ENCODE results near the gene HASPIN.

The HASPIN gene

GRCh38 chr17:3738562-3739295 is 15.0 kb downstream of the HASPIN start:
- no peak for DNase-seq (ENCODE audit: low spot score)

- no peak for DNase-seq (ENCODE audit: low spot score)
These were observed 15.9 kb downstream of the HASPIN start for GRCh38 chr17:3739422-3740124.

GRCh38 chr17:3740611-3741073 is 16.9 kb downstream of the HASPIN start:
- no peak for DNase-seq (ENCODE audit: low spot score)

GRCh38 chr17:3744014-3744413 is 20.3 kb downstream of the HASPIN start:
- no peak for DNase-seq (ENCODE audit: low spot score)

- DNase-seq (ENCODE audit: low spot score): no peak
These were observed 21.4 kb downstream of the HASPIN start for GRCh38 chr17:3745071-3745470.

- DNase-seq (ENCODE audit: low spot score): no peak
These were observed 24.1 kb downstream of the HASPIN start for GRCh38 chr17:3747805-3748204.

- DNase-seq (ENCODE audit: low spot score): no peak
These were observed 24.9 kb downstream of the HASPIN start for GRCh38 chr17:3748576-3748975.

GRCh38 chr17:3750296-3750695 is 26.6 kb downstream of the HASPIN start:
- no peak for DNase-seq (ENCODE audit: low spot score)

GRCh38 chr17:3750926-3751325 is 27.2 kb downstream of the HASPIN start:
- no peak for DNase-seq (ENCODE audit: low spot score)

GRCh38 chr17:3751836-3752235 is 28.1 kb downstream of the HASPIN start:
- no peak for DNase-seq (ENCODE audit: low spot score)

- DNase-seq (ENCODE audit: low spot score): no peak
These were observed 29.9 kb downstream of the HASPIN start for GRCh38 chr17:3753624-3754023.

- DNase-seq (ENCODE audit: low spot score): no peak
These were observed 30.4 kb downstream of the HASPIN start for GRCh38 chr17:3754066-3754457.

- no peak for DNase-seq (ENCODE audit: low spot score)
These were observed 31.0 kb downstream of the HASPIN start for GRCh38 chr17:3754458-3755334.

- DNase-seq (ENCODE audit: low spot score): no peak
These were observed 31.8 kb downstream of the HASPIN start for GRCh38 chr17:3755335-3756030.

- DNase-seq (ENCODE audit: low spot score): no peak
These were observed 36.0 kb downstream of the HASPIN start for GRCh38 chr17:3759597-3760216.

GRCh38 chr17:3761036-3761917 is 37.6 kb downstream of the HASPIN start:
- DNase-seq (ENCODE audit: low spot score): no peak

GRCh38 chr17:3761918-3762380 is 38.2 kb downstream of the HASPIN start:
- DNase-seq (ENCODE audit: low spot score): no peak

GRCh38 chr17:3762922-3763776 is 39.4 kb downstream of the HASPIN start:
- no peak for DNase-seq (ENCODE audit: low spot score)

- no peak for DNase-seq (ENCODE audit: low spot score)
These were observed 40.1 kb downstream of the HASPIN start for GRCh38 chr17:3763777-3764170.

All from COLO829 (cell line).